ENCODE measurements around the gene PCDHGA3. TPM values are rescaled to one million over a fixed set of nuclear protein-coding genes. Genes with fewer than 3 reads are reported as not detected.
A peak's percentile ranks its signal among the peaks of the same experiment; 100 is the strongest.
"Not testable (repeated sequence)": the region's sequence is repeated elsewhere in the genome, so short reads cannot be mapped to it uniquely, and the experiment has no call there.

PCDHGA3 gene
- total RNA-seq, 4 donors from 2014 or later, result 0.45 to 1.5 (median 0.52) TPM

DNA sequence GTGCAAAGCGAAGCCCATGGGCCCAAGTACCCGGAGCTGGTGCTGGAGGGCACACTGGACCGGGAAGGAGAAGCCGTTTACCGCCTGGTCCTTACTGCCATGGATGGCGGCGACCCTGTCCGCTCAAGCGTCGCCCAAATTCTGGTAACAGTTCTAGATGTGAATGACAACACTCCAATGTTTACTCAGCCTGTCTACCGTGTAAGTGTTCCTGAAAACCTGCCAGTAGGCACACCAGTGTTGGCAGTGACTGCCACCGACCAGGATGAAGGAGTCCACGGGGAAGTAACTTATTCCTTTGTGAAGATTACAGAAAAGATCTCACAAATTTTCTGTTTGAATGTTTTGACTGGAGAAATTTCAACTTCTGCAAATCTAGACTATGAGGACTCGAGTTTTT, 31.0 kb downstream of the PCDHGA3 start:
- intact Hi-C loops (cut with DNase I), result no loop called here
- H3K36me3 ChIP-seq, result no peaks in the 10 kb centered on the region
- peaks cover 0 to 97% (median 85%) of the 10 kb centered on the region in 3 donors for H3K9me3 ChIP-seq
- 72 to 73% methylated on average over 14 of the region's 14 CpGs for WGBS, 2 donors
- DNase-seq, result no peak
- H3K4me1 ChIP-seq, result no peaks in the 10 kb centered on the region
- no peak for TF ChIP-seq POLR2A (IDR thresholded peaks at IDR 0.05)
- TF ChIP-seq, protein P1, sequence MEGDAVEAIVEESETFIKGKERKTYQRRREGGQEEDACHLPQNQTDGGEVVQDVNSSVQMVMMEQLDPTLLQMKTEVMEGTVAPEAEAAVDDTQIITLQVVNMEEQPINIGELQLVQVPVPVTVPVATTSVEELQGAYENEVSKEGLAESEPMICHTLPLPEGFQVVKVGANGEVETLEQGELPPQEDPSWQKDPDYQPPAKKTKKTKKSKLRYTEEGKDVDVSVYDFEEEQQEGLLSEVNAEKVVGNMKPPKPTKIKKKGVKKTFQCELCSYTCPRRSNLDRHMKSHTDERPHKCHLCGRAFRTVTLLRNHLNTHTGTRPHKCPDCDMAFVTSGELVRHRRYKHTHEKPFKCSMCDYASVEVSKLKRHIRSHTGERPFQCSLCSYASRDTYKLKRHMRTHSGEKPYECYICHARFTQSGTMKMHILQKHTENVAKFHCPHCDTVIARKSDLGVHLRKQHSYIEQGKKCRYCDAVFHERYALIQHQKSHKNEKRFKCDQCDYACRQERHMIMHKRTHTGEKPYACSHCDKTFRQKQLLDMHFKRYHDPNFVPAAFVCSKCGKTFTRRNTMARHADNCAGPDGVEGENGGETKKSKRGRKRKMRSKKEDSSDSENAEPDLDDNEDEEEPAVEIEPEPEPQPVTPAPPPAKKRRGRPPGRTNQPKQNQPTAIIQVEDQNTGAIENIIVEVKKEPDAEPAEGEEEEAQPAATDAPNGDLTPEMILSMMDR (IDR thresholded peaks at IDR 0.05), result no peak
- H3K27ac ChIP-seq, result no peak overlapping the region
- peaks cover 0 to 23% (median 0%) of the 10 kb centered on the region in 4 donors for H3K27me3 ChIP-seq
- H3K4me3 ChIP-seq, result peak overlapping the region in 1 of 4 donors; percentile 49

GRCh38 chr5:141375444-141376155, 32.0 kb downstream of the PCDHGA3 start:
- intact Hi-C loops (cut with DNase I); H3K4me3 ChIP-seq; H3K27ac ChIP-seq; DNase-seq; H3K4me1 ChIP-seq; H3K36me3 ChIP-seq: not testable (repeated sequence)
- 48 to 50% methylated on average over 8 to 14 of the region's 48 CpGs for WGBS, 2 donors
- Histone ChIP-seq H3K9me3 (peaks cover 0 to 93% (median 76%) of the 10 kb centered on the region in 3 donors), H3K27me3 (peaks cover 0 to 20% (median 0%) of the 10 kb centered on the region in 4 donors)

DNA sequence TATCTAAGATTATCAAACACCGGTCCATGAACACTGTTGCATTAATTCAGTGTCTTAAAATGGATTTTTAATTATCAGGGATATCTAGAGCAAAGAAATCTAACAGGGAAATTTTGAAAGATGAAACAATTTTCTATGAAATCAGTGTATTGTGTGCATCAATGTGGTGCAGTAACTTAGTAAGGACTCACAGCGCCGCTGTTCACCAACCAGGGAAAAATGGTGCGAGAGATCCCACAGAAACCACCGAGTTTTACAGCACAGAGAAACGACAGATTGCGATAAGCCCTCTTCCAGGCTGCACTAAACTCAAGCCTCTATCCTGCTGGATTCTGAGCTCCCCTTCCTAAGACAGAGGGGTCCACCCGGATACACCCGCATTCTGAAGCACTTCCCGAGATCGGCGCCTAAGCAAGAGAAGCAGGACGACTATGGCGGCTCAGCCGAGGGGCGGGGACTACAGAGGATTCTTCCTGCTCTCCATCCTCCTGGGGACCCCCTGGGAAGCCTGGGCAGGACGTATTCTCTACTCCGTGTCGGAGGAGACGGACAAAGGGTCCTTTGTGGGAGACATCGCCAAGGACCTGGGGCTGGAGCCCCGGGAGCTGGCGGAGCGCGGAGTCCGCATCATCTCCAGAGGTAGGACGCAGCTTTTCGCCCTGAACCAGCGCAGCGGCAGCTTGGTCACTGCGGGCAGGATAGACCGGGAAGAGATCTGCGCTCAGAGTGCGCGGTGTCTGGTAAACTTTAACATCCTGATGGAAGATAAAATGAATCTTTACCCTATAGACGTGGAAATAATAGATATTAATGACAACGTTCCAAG, 39.1 kb downstream of the PCDHGA3 start, which contains the start of gene PCDHGA7:
PCDHGA7 (plus strand) TSS at position 274 of the 826 bp plus-strand sequence; CDS start at position 432, 158 bp downstream.
- intact Hi-C loops (cut with DNase I), result no loop called here
- TF ChIP-seq POLR2A (IDR thresholded peaks at IDR 0.05), result no peak
- TF ChIP-seq, protein P1 (IDR thresholded peaks at IDR 0.05), result peak in 2 of 6 experiments; percentile 11 to 14
- Histone ChIP-seq H3K9me3 (peaks cover 0 to 92% (median 79%) of the 10 kb centered on the region in 3 donors), H3K4me3 (peak within 1 kb of the TSS; percentile 7 to 51 (median 28)), H3K27me3 (peaks cover 0 to 16% (median 0%) of the 10 kb centered on the region in 4 donors), H3K4me1 (no peaks in the 10 kb centered on the region), H3K27ac (no peak within 1 kb of the TSS), H3K36me3 (peaks cover 0 to 4% (median 0%) of the 10 kb centered on the region in 3 donors)
- 23 to 44% methylated on average over 22 to 24 of the region's 37 CpGs for WGBS, 2 donors
- DNase-seq, result no peak

DNA sequence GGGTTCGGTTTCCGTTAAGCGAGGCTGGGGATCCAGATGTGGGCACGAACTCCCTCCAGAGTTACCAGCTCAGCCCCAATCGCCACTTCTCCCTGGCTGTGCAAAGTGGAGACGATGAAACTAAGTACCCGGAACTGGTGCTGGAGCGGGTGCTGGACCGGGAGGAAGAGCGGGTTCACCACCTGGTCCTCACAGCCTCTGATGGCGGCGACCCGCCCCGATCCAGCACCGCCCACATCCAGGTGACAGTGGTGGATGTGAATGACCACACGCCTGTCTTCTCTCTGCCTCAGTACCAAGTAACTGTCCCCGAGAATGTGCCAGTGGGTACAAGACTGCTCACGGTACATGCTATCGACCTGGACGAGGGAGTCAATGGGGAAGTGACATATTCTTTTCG, 39.7 kb downstream of the PCDHGA3 start:
- intact Hi-C loops (cut with DNase I), result no loop called here

More for the DNA sequence above, 39.7 kb downstream of the PCDHGA3 start:
- 47 to 49% methylated on average over 17 to 18 of the region's 21 CpGs for WGBS, 2 donors
- no peak for TF ChIP-seq POLR2A (IDR thresholded peaks at IDR 0.05)
- TF ChIP-seq, protein P1 (IDR thresholded peaks at IDR 0.05), result no peak
- peaks cover 2 to 89% (median 77%) of the 10 kb centered on the region in 3 donors for H3K9me3 ChIP-seq
- no peak for DNase-seq
- H3K4me3 ChIP-seq, result no peak overlapping the region
- no peak overlapping the region for H3K27ac ChIP-seq
- H3K4me1 ChIP-seq, result no peaks in the 10 kb centered on the region
- peaks cover 0 to 18% (median 0%) of the 10 kb centered on the region in 4 donors for H3K27me3 ChIP-seq
- peaks cover 0 to 4% (median 0%) of the 10 kb centered on the region in 3 donors for H3K36me3 ChIP-seq
